GM13976 (cell line): ENCODE results near the gene HEATR5A.

Experiments used
- DNase-seq: peaks from one replicate; pipeline ENCODE4 v3.0.0; 2012; ENCODE audit warnings: low spot score
- CTCF ChIP-seq: IDR thresholded peaks from 2 replicates; pipeline ENCODE4 v1.5.1; 2012; ENCODE audit warnings: borderline replicate concordance, mild to moderate bottlenecking; ENCODE audit not compliant: insufficient read depth; ENCODE audit errors: extremely low read depth, missing control alignments, control extremely low read depth
- in situ Hi-C: fragments of 300-500 bp; cut with MboI; formaldehyde crosslinking; loops from one replicate; pipeline ENCODE4 v1.12.0; 2022; ENCODE audit warnings: low sequenced_read_pairs, mixed read lengths, inconsistent platforms; ENCODE audit not compliant: unreplicated experiment

Gene HEATR5A

GRCh38 chr14:31300296-31300695 lies 120.1 kb downstream of the HEATR5A start:
- no peak for TF ChIP-seq CTCF
- in situ Hi-C loops, result no loop called here
- no peak for DNase-seq

- in situ Hi-C loops, result no loop called here
- no peak for DNase-seq
- no peak for TF ChIP-seq CTCF
Observed at GRCh38 chr14:31297701-31298344, 122.5 kb downstream of the HEATR5A start.

- no peak for TF ChIP-seq CTCF
- no peak for DNase-seq
- in situ Hi-C loops, result no loop called here
Observed at GRCh38 chr14:31297112-31297511, 123.2 kb downstream of the HEATR5A start.

- no peak for DNase-seq
- TF ChIP-seq CTCF, result no peak
- in situ Hi-C loops, result no loop called here
Observed at GRCh38 chr14:31294746-31295405, 125.5 kb downstream of the HEATR5A start.

GRCh38 chr14:31292937-31293616 lies 127.3 kb downstream of the HEATR5A start:
- DNase-seq, result no peak
- no peak for TF ChIP-seq CTCF
- in situ Hi-C loops, result no loop called here

- DNase-seq, result no peak
- in situ Hi-C loops, result no loop called here
- no peak for TF ChIP-seq CTCF
Observed at GRCh38 chr14:31291210-31291609, 129.1 kb downstream of the HEATR5A start.
